SU-DHL-6 (cell line): ENCODE measurements around the gene PI16.

ENCODE experiments used
- H2AFZ ChIP-seq: fragments of 200-600 bp; sonication (generic); 2 replicates; pipeline ENCODE4 v1.6.1; 2014; ENCODE audit warnings: low read depth, mild to moderate bottlenecking, moderate library complexity, mixed read lengths, antibody characterized with exemption, low read length; ENCODE audit not compliant: severe bottlenecking
- H3F3A ChIP-seq: fragments of 200-600 bp; shearing (Covaris generic); 2 replicates; pipeline ENCODE4 v1.6.0; 2016; ENCODE audit warnings: antibody characterized with exemption, mild to moderate bottlenecking; ENCODE audit not compliant: insufficient read depth
- H3K27ac ChIP-seq: fragments of 200-600 bp; sonication (generic); 2 replicates; pipeline ENCODE4 v1.5.1; 2016; ENCODE audit warnings: low read depth, mild to moderate bottlenecking, low read length, moderate library complexity, mixed read lengths
- H3K27me3 ChIP-seq: fragments of 200-600 bp; sonication (generic), shearing (Covaris generic); 2 replicates; pipeline ENCODE4 v1.6.0; 2014; ENCODE audit warnings: mild to moderate bottlenecking, low read length
- H3K36me3 ChIP-seq: fragments of 200-600 bp; sonication (generic); 2 replicates; pipeline ENCODE4 v1.6.1; 2014; ENCODE audit warnings: mild to moderate bottlenecking, low read length, mixed read lengths
- H3K4me2 ChIP-seq: fragments of 300-600, 200-600 bp; shearing (Covaris generic), sonication (generic); 2 replicates; pipeline ENCODE4 v1.6.0; 2014; ENCODE audit warnings: low read length, low read depth, mild to moderate bottlenecking; ENCODE audit not compliant: poor library complexity, severe bottlenecking
- H3K4me3 ChIP-seq: fragments of 200-600 bp; sonication (generic); 2 replicates; pipeline ENCODE4 v1.5.1; 2014; ENCODE audit warnings: antibody characterized with exemption, low read length, mild to moderate bottlenecking, mixed read lengths; ENCODE audit not compliant: insufficient read depth, poor library complexity, severe bottlenecking
- H3K79me2 ChIP-seq: fragments of 200-600 bp; sonication (generic); 2 replicates; pipeline ENCODE4 v1.6.1; 2014; ENCODE audit warnings: mild to moderate bottlenecking, low read length, moderate library complexity; ENCODE audit not compliant: insufficient read depth
- H3K9ac ChIP-seq: fragments of 200-600 bp; sonication (generic); 2 replicates; pipeline ENCODE4 v1.7.0; 2014; ENCODE audit warnings: mild to moderate bottlenecking, low read length
- H3K9me2 ChIP-seq: fragments of 200-600 bp; sonication (generic); replicated peaks from 2 replicates; pipeline ENCODE4 v1.6.1; 2014; ENCODE audit warnings: low read length; ENCODE audit not compliant: insufficient read depth
- H3K9me3 ChIP-seq: fragments of 200-600 bp; sonication (generic); 2 replicates; pipeline ENCODE4 v1.6.1; 2014; ENCODE audit warnings: low read length, mixed read lengths; ENCODE audit not compliant: insufficient read depth
- H4K20me1 ChIP-seq: fragments of 200-600 bp; sonication (generic); 2 replicates; pipeline ENCODE4 v1.6.1; 2014; ENCODE audit warnings: low read depth, mild to moderate bottlenecking, antibody characterized with exemption, low read length, moderate library complexity, mixed read lengths
- CTCF ChIP-seq: fragments of 200-600 bp; sonication (generic); IDR thresholded peaks from one replicate; pipeline ENCODE4 v1.5.1; 2017; ENCODE audit warnings: antibody characterized with exemption, mild to moderate bottlenecking, low read length, moderate library complexity; ENCODE audit not compliant: insufficient read depth, poor library complexity, severe bottlenecking
- EZH2phosphoT487 ChIP-seq: fragments of 200-600 bp; sonication (generic), shearing (Covaris generic); conservative IDR thresholded peaks from 2 replicates; pipeline ENCODE4 v1.6.1; 2018; ENCODE audit warnings: mild to moderate bottlenecking, antibody characterized with exemption, low read length, moderate library complexity, mixed read lengths

Gene PI16

GRCh38 chr6:37007340-37008043, 53.0 kb downstream of the PI16 start:
- peak overlapping the region; percentile 70 for H3K4me2 ChIP-seq

GRCh38 chr6:37008484-37009465, 54.2 kb downstream of the PI16 start:
- H3K27me3 ChIP-seq: no peaks in the 10 kb centered on the region
- no peaks in the 10 kb centered on the region for H4K20me1 ChIP-seq
- H3K4me3 ChIP-seq: no peak overlapping the region
- no peak overlapping the region for H3K4me2 ChIP-seq
- no peak overlapping the region for H3K9ac ChIP-seq
- TF ChIP-seq EZH2phosphoT487 (no peak), CTCF (no peak)
- peaks cover 25% of the 10 kb centered on the region; the same call in 1 of the 2 replicates for H3F3A ChIP-seq
- no peak overlapping the region for H3K27ac ChIP-seq
- peaks cover 11% of the 10 kb centered on the region; the same call in 1 of the 2 replicates for H3K79me2 ChIP-seq
- no peaks in the 10 kb centered on the region for H3K9me2 ChIP-seq
- no peak overlapping the region for H2AFZ ChIP-seq
- no peaks in the 10 kb centered on the region for H3K9me3 ChIP-seq
- no peaks in the 10 kb centered on the region for H3K36me3 ChIP-seq

More at GRCh38 chr6:37007340-37008043, 53.0 kb downstream of the PI16 start:
- Histone ChIP-seq H3K9ac (peak overlapping the region; percentile 65), H3K27me3 (no peaks in the 10 kb centered on the region), H3K27ac (peak overlapping the region; percentile 66), H3K9me2 (no peaks in the 10 kb centered on the region), H3K4me3 (peak overlapping the region; percentile 58), H4K20me1 (no peaks in the 10 kb centered on the region), H3K36me3 (no peaks in the 10 kb centered on the region), H3K79me2 (peaks cover 11% of the 10 kb centered on the region; the same call in 1 of the 2 replicates), H3F3A (peaks cover 26% of the 10 kb centered on the region; the same call in 1 of the 2 replicates), H3K9me3 (no peaks in the 10 kb centered on the region), H2AFZ (no peak overlapping the region)
- TF ChIP-seq EZH2phosphoT487 (no peak), CTCF (no peak)

- Histone ChIP-seq H3K79me2 (peaks cover 11% of the 10 kb centered on the region; the same call in 1 of the 2 replicates), H2AFZ (no peak overlapping the region), H3K4me3 (no peak overlapping the region), H3F3A (0 out of 2 replicates have a peak, but pooled peaks cover 11% of the 10 kb centered on the region), H3K9me2 (no peaks in the 10 kb centered on the region), H3K27ac (no peak overlapping the region), H3K9ac (no peak overlapping the region), H3K36me3 (no peaks in the 10 kb centered on the region), H4K20me1 (no peaks in the 10 kb centered on the region), H3K4me2 (no peak overlapping the region), H3K9me3 (no peaks in the 10 kb centered on the region), H3K27me3 (no peaks in the 10 kb centered on the region)
- TF ChIP-seq EZH2phosphoT487 (no peak), CTCF (no peak)
Observed at GRCh38 chr6:37010402-37010892, 55.9 kb downstream of the PI16 start.
